Measurements from ENCODE around the gene FBRSL1. TPM values are rescaled to one million over a fixed set of nuclear protein-coding genes. Genes with fewer than 3 reads are reported as not detected.

Gene FBRSL1
- total and polyA plus RNA-seq, 9 donors = 3.2 to 69.5 (median 32.2) TPM

- WGBS, 3 donors = 93 to 94% (median 94%) methylated on average over 16 of the region's 16 CpGs
Observed at GRCh38 chr12:132556216-132556615, 66.3 kb downstream of the FBRSL1 start.

GRCh38 chr12:132556801-132557200 is 66.8 kb downstream of the FBRSL1 start:
- Histone ChIP-seq H3K27ac (no peak overlapping the region), H3K4me3 (no peak overlapping the region), H3K27me3 (no peaks in the 10 kb centered on the region), H3K4me1 (ENCODE audit: insufficient read depth) (peaks cover 12% of the 10 kb centered on the region), H3K9me3 (no peaks in the 10 kb centered on the region), H3K36me3 (no peaks in the 10 kb centered on the region)
- TF ChIP-seq POLR2A (IDR thresholded peaks at IDR 0.05) (no peak), CTCF (IDR thresholded peaks at IDR 0.05) (no peak), EP300 (IDR thresholded peaks at IDR 0.05) (no peak)
- intact Hi-C loops (cut with DNase I) = no loop called here
- 74 to 86% (median 83%) methylated on average over 17 of the region's 17 CpGs for WGBS, 3 donors
- DNase-seq = no peak

More at GRCh38 chr12:132556216-132556615, 66.3 kb downstream of the FBRSL1 start:
- DNase-seq = no peak
- intact Hi-C loops (cut with DNase I) = no loop called here
- Histone ChIP-seq H3K27ac (no peak overlapping the region), H3K9me3 (no peaks in the 10 kb centered on the region), H3K36me3 (no peaks in the 10 kb centered on the region), H3K4me1 (ENCODE audit: insufficient read depth) (peaks cover 12% of the 10 kb centered on the region), H3K4me3 (no peak overlapping the region), H3K27me3 (no peaks in the 10 kb centered on the region)
- TF ChIP-seq EP300 (IDR thresholded peaks at IDR 0.05) (no peak), POLR2A (IDR thresholded peaks at IDR 0.05) (no peak)

- DNase-seq = no peak
- H3K4me3 ChIP-seq = no peak overlapping the region
- 91 to 92% (median 92%) methylated on average over 18 to 19 of the region's 19 CpGs for WGBS, 3 donors
- H3K27ac ChIP-seq = no peak overlapping the region
- no peaks in the 10 kb centered on the region for H3K9me3 ChIP-seq
- intact Hi-C loops (cut with DNase I) = no loop called here
- no peaks in the 10 kb centered on the region for H3K27me3 ChIP-seq
- no peak for TF ChIP-seq EP300 (IDR thresholded peaks at IDR 0.05)
- TF ChIP-seq POLR2A (IDR thresholded peaks at IDR 0.05) = no peak
- TF ChIP-seq CTCF (IDR thresholded peaks at IDR 0.05) = no peak
- no peaks in the 10 kb centered on the region for H3K36me3 ChIP-seq
- peaks cover 12% of the 10 kb centered on the region for H3K4me1 ChIP-seq (ENCODE audit: insufficient read depth)
Observed at GRCh38 chr12:132557291-132558015, 67.5 kb downstream of the FBRSL1 start.

- 78 to 84% (median 82%) methylated on average over 35 of the region's 35 CpGs for WGBS, 3 donors
- Histone ChIP-seq H3K4me1 (ENCODE audit: insufficient read depth) (peaks cover 12% of the 10 kb centered on the region), H3K4me3 (no peak overlapping the region), H3K27me3 (no peaks in the 10 kb centered on the region), H3K27ac (no peak overlapping the region), H3K36me3 (no peaks in the 10 kb centered on the region), H3K9me3 (no peaks in the 10 kb centered on the region)
- intact Hi-C loops (cut with DNase I) = no loop called here
- no peak for DNase-seq
- TF ChIP-seq CTCF (IDR thresholded peaks at IDR 0.05) = no peak
- no peak for TF ChIP-seq POLR2A (IDR thresholded peaks at IDR 0.05)
- no peak for TF ChIP-seq EP300 (IDR thresholded peaks at IDR 0.05)
Observed at GRCh38 chr12:132558042-132558856, 68.3 kb downstream of the FBRSL1 start.

Data from ovary (tissue), 9 donors.